Measurements from ENCODE around the gene CCL1.

- TF ChIP-seq CTCF (IDR thresholded peaks at IDR 0.05; ENCODE audit: insufficient read depth, low read depth, low read length) (peak; percentile 100), EZH2 (IDR thresholded peaks at IDR 0.05; ENCODE audit: insufficient read depth, low read length) (no peak)
Observed at GRCh38 chr17:34361478-34362061, 1.5 kb downstream of the CCL1 start.

All from astrocyte (in vitro differentiated cells and primary cell).